IPS-15b (cell line): ENCODE measurements around the gene AHCYL2.
"Not testable (repeated sequence)": the region's sequence is repeated elsewhere in the genome, so short reads cannot be mapped to it uniquely, and the experiment has no call there.

Experiments used
- H3K27me3 ChIP-seq: one replicate; pipeline ENCODE4 v1.6.1; 2013; ENCODE audit warnings: low read length; ENCODE audit not compliant: control insufficient read depth, insufficient read depth
- H3K36me3 ChIP-seq: one replicate; pipeline ENCODE4 v1.6.1; 2013; ENCODE audit warnings: low read length; ENCODE audit not compliant: control insufficient read depth, insufficient read depth
- H3K4me1 ChIP-seq: one replicate; pipeline ENCODE4 v1.6.1; 2013; ENCODE audit warnings: mild to moderate bottlenecking, low read length; ENCODE audit not compliant: control insufficient read depth, insufficient read depth
- H3K4me3 ChIP-seq: one replicate; pipeline ENCODE4 v1.5.1; 2013; ENCODE audit warnings: low read depth, low read length
- H3K9ac ChIP-seq: one replicate; pipeline ENCODE4 v1.6.1; 2013; ENCODE audit warnings: low read depth, mild to moderate bottlenecking, low read length
- H3K9me3 ChIP-seq: one replicate; pipeline ENCODE4 v1.6.1; 2013; ENCODE audit warnings: mild to moderate bottlenecking, low read length; ENCODE audit not compliant: control insufficient read depth, insufficient read depth

The AHCYL2 gene

DNA sequence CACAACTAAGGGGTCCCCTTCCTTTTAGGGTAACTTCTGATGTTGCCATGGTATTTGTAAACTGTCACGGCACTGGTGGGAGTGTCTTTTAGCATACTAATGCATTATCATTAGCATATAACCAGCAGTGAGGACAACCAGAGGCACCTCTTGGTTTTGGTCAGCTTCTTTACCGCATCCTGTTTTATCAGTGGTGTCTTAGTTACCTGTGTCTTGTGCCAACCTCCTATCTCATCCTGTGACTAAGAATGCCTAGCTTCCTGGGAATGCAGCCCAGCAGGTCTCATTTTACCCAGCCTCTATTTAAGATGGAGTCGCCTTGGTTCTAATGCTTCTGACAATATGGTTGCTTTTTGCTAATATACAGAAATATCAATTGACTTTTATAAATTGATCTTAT is 54.9 kb downstream of the AHCYL2 start:
- H3K4me1 ChIP-seq, result peaks cover 6% of the 10 kb centered on the region
- no peak overlapping the region for H3K4me3 ChIP-seq
- H3K9ac ChIP-seq, result no peak overlapping the region

GRCh38 chr7:129281163-129281562 is 56.3 kb downstream of the AHCYL2 start:
- peaks cover 6% of the 10 kb centered on the region for H3K4me1 ChIP-seq
- H3K27me3 ChIP-seq, result no peaks in the 10 kb centered on the region
- H3K9me3 ChIP-seq, result no peaks in the 10 kb centered on the region
- no peak overlapping the region for H3K4me3 ChIP-seq
- no peak overlapping the region for H3K9ac ChIP-seq
- H3K36me3 ChIP-seq, result no peaks in the 10 kb centered on the region

More for the DNA sequence above, 54.9 kb downstream of the AHCYL2 start:
- Histone ChIP-seq H3K36me3 (no peaks in the 10 kb centered on the region), H3K27me3 (no peaks in the 10 kb centered on the region), H3K9me3 (no peaks in the 10 kb centered on the region)

DNA sequence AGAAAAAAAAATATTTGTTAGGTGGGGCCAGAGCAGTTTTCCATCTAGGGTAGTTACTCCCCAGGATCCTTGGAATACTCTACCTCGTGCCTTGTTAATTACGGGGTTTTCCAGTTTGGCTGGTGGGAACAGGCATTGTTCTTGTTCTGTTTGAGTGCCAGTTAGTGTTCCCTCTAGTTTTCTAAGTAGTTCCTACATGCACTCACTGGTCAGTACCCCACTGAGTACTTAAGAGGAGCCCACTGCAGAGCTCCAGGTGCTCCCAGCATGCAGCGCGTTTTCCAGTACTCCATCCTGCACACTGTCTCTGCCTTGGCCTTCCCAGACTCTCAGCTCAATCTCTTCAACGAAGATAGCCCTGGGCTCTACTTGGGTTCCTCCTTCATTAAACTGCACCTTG is 58.0 kb downstream of the AHCYL2 start:
- peaks cover 6% of the 10 kb centered on the region for H3K4me1 ChIP-seq
- no peaks in the 10 kb centered on the region for H3K27me3 ChIP-seq
- H3K9ac ChIP-seq, result no peak overlapping the region
- H3K4me3 ChIP-seq, result no peak overlapping the region
- H3K9me3 ChIP-seq, result no peaks in the 10 kb centered on the region
- no peaks in the 10 kb centered on the region for H3K36me3 ChIP-seq

- Histone ChIP-seq H3K4me3 (no peak overlapping the region), H3K27me3 (no peaks in the 10 kb centered on the region), H3K9ac (no peak overlapping the region), H3K9me3 (no peaks in the 10 kb centered on the region), H3K36me3 (no peaks in the 10 kb centered on the region), H3K4me1 (peaks cover 6% of the 10 kb centered on the region)
These were observed 59.1 kb downstream of the AHCYL2 start for GRCh38 chr7:129283936-129284335.

- no peaks in the 10 kb centered on the region for H3K36me3 ChIP-seq
- H3K27me3 ChIP-seq, result no peaks in the 10 kb centered on the region
- H3K9me3 ChIP-seq, result no peaks in the 10 kb centered on the region
- H3K9ac ChIP-seq, result no peak overlapping the region
- H3K4me3 ChIP-seq, result no peak overlapping the region
- peaks cover 6% of the 10 kb centered on the region for H3K4me1 ChIP-seq
These were observed 60.3 kb downstream of the AHCYL2 start for GRCh38 chr7:129285111-129285510.

DNA sequence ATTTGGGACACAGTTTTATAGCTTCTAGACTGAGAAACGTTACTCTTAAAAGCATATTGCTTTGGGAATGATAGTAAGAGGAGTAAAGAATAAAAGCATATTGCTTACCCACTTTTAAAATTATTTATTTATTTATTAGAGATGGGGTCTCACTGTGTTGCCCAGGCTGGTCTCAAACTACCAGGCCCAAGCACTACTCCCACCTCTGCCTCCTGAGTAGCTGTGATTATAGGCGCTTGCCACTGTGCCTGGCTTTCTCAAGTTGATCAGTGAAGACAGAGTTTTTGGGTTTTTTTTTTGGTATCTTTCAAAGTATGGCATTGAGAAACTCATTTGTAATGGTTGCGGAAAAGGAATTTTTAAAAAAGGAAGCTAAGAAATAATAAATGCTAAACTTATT is 68.0 kb downstream of the AHCYL2 start:
- no peaks in the 10 kb centered on the region for H3K4me1 ChIP-seq

GRCh38 chr7:129295015-129295423 is 70.2 kb downstream of the AHCYL2 start:
- Histone ChIP-seq H3K36me3 (no peaks in the 10 kb centered on the region), H3K4me1 (no peaks in the 10 kb centered on the region), H3K9me3 (no peaks in the 10 kb centered on the region), H3K9ac (no peak overlapping the region), H3K4me3 (no peak overlapping the region), H3K27me3 (no peaks in the 10 kb centered on the region)

More for the DNA sequence above, 68.0 kb downstream of the AHCYL2 start:
- H3K27me3 ChIP-seq, result no peaks in the 10 kb centered on the region
- no peaks in the 10 kb centered on the region for H3K9me3 ChIP-seq
- no peaks in the 10 kb centered on the region for H3K36me3 ChIP-seq
- no peak overlapping the region for H3K9ac ChIP-seq
- H3K4me3 ChIP-seq, result no peak overlapping the region

GRCh38 chr7:129298268-129298893 is 73.6 kb downstream of the AHCYL2 start:
- Histone ChIP-seq H3K4me3 (no peak overlapping the region), H3K9me3 (no peaks in the 10 kb centered on the region), H3K4me1 (no peaks in the 10 kb centered on the region), H3K9ac (no peak overlapping the region), H3K36me3 (no peaks in the 10 kb centered on the region), H3K27me3 (no peaks in the 10 kb centered on the region)

- no peaks in the 10 kb centered on the region for H3K9me3 ChIP-seq
- H3K4me1 ChIP-seq, result no peaks in the 10 kb centered on the region
- H3K4me3 ChIP-seq, result no peak overlapping the region
- no peaks in the 10 kb centered on the region for H3K27me3 ChIP-seq
- no peaks in the 10 kb centered on the region for H3K36me3 ChIP-seq
- H3K9ac ChIP-seq, result no peak overlapping the region
These were observed 75.1 kb downstream of the AHCYL2 start for GRCh38 chr7:129299889-129300288.

DNA sequence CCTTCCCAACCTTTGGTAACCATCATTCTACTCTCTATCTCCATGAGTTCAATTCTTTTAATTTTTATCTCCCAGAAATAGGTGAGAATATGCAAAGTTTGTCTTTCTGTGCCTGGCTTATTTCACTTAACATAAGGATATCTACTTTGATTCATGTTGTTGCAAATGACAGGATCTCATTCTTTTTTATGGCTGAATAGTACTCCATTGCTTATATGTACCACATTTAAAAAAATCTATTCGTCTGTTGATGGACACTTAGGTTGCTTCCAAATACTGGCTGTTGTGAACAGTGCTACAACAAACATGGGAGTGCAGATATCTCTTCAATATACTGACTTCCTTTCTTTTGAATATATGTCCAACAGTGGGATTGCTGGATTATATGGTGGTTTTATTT is 75.5 kb downstream of the AHCYL2 start:
- H3K9me3 ChIP-seq, H3K36me3 ChIP-seq, H3K27me3 ChIP-seq, H3K9ac ChIP-seq, H3K4me1 ChIP-seq, H3K4me3 ChIP-seq: not testable (repeated sequence)

DNA sequence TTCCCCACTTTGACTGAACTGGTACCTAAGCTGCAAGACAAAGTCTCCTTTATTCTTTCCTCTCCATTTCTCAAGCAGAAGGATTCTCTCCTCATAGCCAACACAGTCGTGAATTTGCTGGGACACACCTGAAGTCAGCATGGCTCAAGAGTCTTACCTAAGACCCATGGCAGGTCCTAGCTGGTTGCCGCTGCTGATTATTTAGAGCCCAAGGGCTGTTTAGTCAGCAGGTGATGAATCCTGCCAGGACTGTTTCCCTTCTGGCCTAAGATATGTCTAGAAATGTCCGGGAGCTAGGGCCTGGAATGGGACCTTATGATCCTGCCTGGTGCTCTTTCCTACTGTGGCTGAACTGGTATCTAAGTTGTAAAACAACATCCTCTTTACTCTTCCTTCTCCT is 82.8 kb downstream of the AHCYL2 start:
- Histone ChIP-seq H3K9ac (no peak overlapping the region), H3K36me3 (no peaks in the 10 kb centered on the region), H3K4me3 (no peak overlapping the region), H3K27me3 (no peaks in the 10 kb centered on the region), H3K9me3 (no peaks in the 10 kb centered on the region), H3K4me1 (no peaks in the 10 kb centered on the region)

DNA sequence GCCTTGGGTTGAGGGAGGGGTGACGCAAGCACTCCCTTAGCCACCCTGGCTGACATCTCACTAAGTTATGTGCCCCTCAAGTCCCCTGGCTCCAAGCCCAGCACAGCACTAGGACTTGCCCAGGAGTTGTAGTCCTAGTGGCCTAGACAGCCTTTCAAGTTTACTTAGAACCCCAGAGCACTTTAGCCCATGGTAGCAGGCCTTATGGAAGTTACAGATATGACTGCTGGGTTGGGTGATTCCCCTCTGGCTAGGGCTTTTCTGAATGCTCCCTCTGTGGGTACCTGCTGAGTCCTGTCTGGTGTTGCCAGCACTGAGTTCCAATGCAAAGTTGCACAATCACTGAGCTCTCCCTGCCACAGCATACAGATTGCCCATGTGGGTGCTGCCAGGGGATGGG is 83.2 kb downstream of the AHCYL2 start:
- Histone ChIP-seq H3K9me3 (no peaks in the 10 kb centered on the region), H3K4me1 (no peaks in the 10 kb centered on the region), H3K36me3 (no peaks in the 10 kb centered on the region), H3K4me3 (no peak overlapping the region), H3K9ac (no peak overlapping the region), H3K27me3 (no peaks in the 10 kb centered on the region)
